HEK293 (cell line): ENCODE results near the gene SLC35F3.

Experiments used
- HOXD13 ChIP-seq: sonication (generic); formaldehyde crosslinking; IDR thresholded peaks from 2 replicates; pipeline ENCODE4 v1.8.0; 2022; ENCODE audit warnings: missing genetic modification reagents, borderline replicate concordance
- SCRT1 ChIP-seq: fragments of 450-650 bp; formaldehyde crosslinking; IDR thresholded peaks from 2 replicates; pipeline ENCODE4 v1.5.1; 2016; ENCODE audit warnings: missing biosample characterization, missing genetic modification characterization, borderline replicate concordance
- YY2 ChIP-seq: fragments of 450-650 bp; formaldehyde crosslinking; IDR thresholded peaks from 2 replicates; pipeline ENCODE4 v1.5.1; 2016; ENCODE audit warnings: missing biosample characterization, missing genetic modification characterization
- ZEB2 ChIP-seq: fragments of 450-650 bp; formaldehyde crosslinking; IDR thresholded peaks from 2 replicates; pipeline ENCODE4 v1.5.1; 2016; ENCODE audit warnings: missing biosample characterization, missing genetic modification characterization
- ZNF114 ChIP-seq: fragments of 450-650 bp; formaldehyde crosslinking; IDR thresholded peaks from 2 replicates; pipeline ENCODE4 v1.5.0; 2017; ENCODE audit warnings: missing biosample characterization, missing genetic modification characterization
- ZNF121 ChIP-seq: fragments of 450-650 bp; formaldehyde crosslinking; IDR thresholded peaks from 2 replicates; pipeline ENCODE4 v1.5.1; 2016; ENCODE audit warnings: missing biosample characterization, missing genetic modification characterization
- ZNF16 ChIP-seq: fragments of 450-650 bp; formaldehyde crosslinking; IDR thresholded peaks from 2 replicates; pipeline ENCODE4 v1.5.1; 2016; ENCODE audit warnings: low read depth, missing biosample characterization, missing genetic modification characterization
- ZNF239 ChIP-seq: fragments of 450-650 bp; formaldehyde crosslinking; IDR thresholded peaks from 2 replicates; pipeline ENCODE4 v1.5.1; 2016; ENCODE audit warnings: missing biosample characterization, missing genetic modification characterization
- ZNF248 ChIP-seq: fragments of 450-650 bp; formaldehyde crosslinking; IDR thresholded peaks from 2 replicates; pipeline ENCODE4 v1.5.1; 2017; ENCODE audit warnings: missing biosample characterization, missing genetic modification characterization
- ZNF266 ChIP-seq: fragments of 450-650 bp; formaldehyde crosslinking; IDR thresholded peaks from 2 replicates; pipeline ENCODE4 v1.5.1; 2016; ENCODE audit warnings: missing biosample characterization, missing genetic modification characterization, low read depth
- ZNF274 ChIP-seq, 2 experiments: fragments of 200-500 bp in 1 of 2; fragments of 450-650 bp in 1 of 2; sonication (Bioruptor generic) in 1 of 2; formaldehyde crosslinking in 1 of 2; IDR thresholded peaks; 2 replicates each; pipeline versions ENCODE4 v1.5.1 to v1.6.1; 2014 to 2016; ENCODE audit warnings: borderline replicate concordance in 1 of 2, inconsistent platforms in 1 of 2, low read length in 1 of 2, missing biosample characterization in 1 of 2, missing genetic modification characterization in 1 of 2
- ZNF394 ChIP-seq: fragments of 450-650 bp; formaldehyde crosslinking; IDR thresholded peaks from 2 replicates; pipeline ENCODE4 v1.5.1; 2016; ENCODE audit warnings: missing biosample characterization, missing genetic modification characterization, mild to moderate bottlenecking, moderate library complexity, borderline replicate concordance
- ZNF433 ChIP-seq: fragments of 450-650 bp; formaldehyde crosslinking; IDR thresholded peaks from 2 replicates; pipeline ENCODE4 v1.5.1; 2016; ENCODE audit warnings: missing biosample characterization, missing genetic modification characterization, low read depth
- ZNF510 ChIP-seq: fragments of 450-650 bp; formaldehyde crosslinking; IDR thresholded peaks from 2 replicates; pipeline ENCODE4 v1.5.1; 2018; ENCODE audit warnings: mild to moderate bottlenecking, missing genetic modification characterization, missing biosample characterization; ENCODE audit not compliant: insufficient replicate concordance
- ZNF544 ChIP-seq: fragments of 450-650 bp; formaldehyde crosslinking; IDR thresholded peaks from 2 replicates; pipeline ENCODE4 v1.5.0; 2017; ENCODE audit warnings: missing biosample characterization, missing genetic modification characterization
- ZNF558 ChIP-seq: fragments of 450-650 bp; formaldehyde crosslinking; IDR thresholded peaks from 2 replicates; pipeline ENCODE4 v1.5.1; 2016; ENCODE audit warnings: missing biosample characterization, missing genetic modification characterization
- ZNF624 ChIP-seq: fragments of 450-650 bp; formaldehyde crosslinking; IDR thresholded peaks from 2 replicates; pipeline ENCODE4 v1.5.1; 2017; ENCODE audit warnings: missing biosample characterization, missing genetic modification characterization
- ZNF658 ChIP-seq: fragments of 450-650 bp; formaldehyde crosslinking; IDR thresholded peaks from 2 replicates; pipeline ENCODE4; 2016; ENCODE audit warnings: missing biosample characterization, missing genetic modification characterization
- ZNF76 ChIP-seq: fragments of 450-650 bp; formaldehyde crosslinking; IDR thresholded peaks from 2 replicates; pipeline ENCODE4; 2016; ENCODE audit warnings: low read depth, missing biosample characterization, missing genetic modification characterization, borderline replicate concordance
- ZNF791 ChIP-seq: fragments of 450-650 bp; formaldehyde crosslinking; IDR thresholded peaks from 2 replicates; pipeline ENCODE4 v1.5.1; 2016; ENCODE audit warnings: missing biosample characterization, missing genetic modification characterization
- TF ChIP-seq, protein P1 (sequence below): fragments of 450-650 bp; formaldehyde crosslinking; IDR thresholded peaks from 2 replicates; pipeline ENCODE4 v1.5.1; 2016; ENCODE audit warnings: missing biosample characterization, missing genetic modification characterization
- TF ChIP-seq, protein P2 (sequence below): fragments of 450-650 bp; formaldehyde crosslinking; IDR thresholded peaks from 2 replicates; pipeline ENCODE4 v1.5.1; 2016; ENCODE audit warnings: missing biosample characterization, missing genetic modification characterization
- TF ChIP-seq, protein P3 (sequence below): fragments of 450-650 bp; IDR thresholded peaks from 2 replicates; pipeline ENCODE4 v1.5.1; 2018; ENCODE audit warnings: missing biosample characterization, missing genetic modification characterization
- TF ChIP-seq, protein P4 (sequence below): fragments of 450-650 bp; formaldehyde crosslinking; IDR thresholded peaks from 2 replicates; pipeline ENCODE4 v1.5.1; 2016; ENCODE audit warnings: missing biosample characterization, missing genetic modification characterization
- TF ChIP-seq, protein P5 (sequence below): fragments of 450-650 bp; formaldehyde crosslinking; IDR thresholded peaks from 2 replicates; pipeline ENCODE4 v1.5.1; 2016; ENCODE audit warnings: missing biosample characterization, missing genetic modification characterization
- TF ChIP-seq, protein P6 (sequence below): fragments of 450-650 bp; formaldehyde crosslinking; IDR thresholded peaks from 2 replicates; pipeline ENCODE4 v1.5.1; 2016; ENCODE audit warnings: missing biosample characterization, missing genetic modification characterization

The SLC35F3 gene

DNA sequence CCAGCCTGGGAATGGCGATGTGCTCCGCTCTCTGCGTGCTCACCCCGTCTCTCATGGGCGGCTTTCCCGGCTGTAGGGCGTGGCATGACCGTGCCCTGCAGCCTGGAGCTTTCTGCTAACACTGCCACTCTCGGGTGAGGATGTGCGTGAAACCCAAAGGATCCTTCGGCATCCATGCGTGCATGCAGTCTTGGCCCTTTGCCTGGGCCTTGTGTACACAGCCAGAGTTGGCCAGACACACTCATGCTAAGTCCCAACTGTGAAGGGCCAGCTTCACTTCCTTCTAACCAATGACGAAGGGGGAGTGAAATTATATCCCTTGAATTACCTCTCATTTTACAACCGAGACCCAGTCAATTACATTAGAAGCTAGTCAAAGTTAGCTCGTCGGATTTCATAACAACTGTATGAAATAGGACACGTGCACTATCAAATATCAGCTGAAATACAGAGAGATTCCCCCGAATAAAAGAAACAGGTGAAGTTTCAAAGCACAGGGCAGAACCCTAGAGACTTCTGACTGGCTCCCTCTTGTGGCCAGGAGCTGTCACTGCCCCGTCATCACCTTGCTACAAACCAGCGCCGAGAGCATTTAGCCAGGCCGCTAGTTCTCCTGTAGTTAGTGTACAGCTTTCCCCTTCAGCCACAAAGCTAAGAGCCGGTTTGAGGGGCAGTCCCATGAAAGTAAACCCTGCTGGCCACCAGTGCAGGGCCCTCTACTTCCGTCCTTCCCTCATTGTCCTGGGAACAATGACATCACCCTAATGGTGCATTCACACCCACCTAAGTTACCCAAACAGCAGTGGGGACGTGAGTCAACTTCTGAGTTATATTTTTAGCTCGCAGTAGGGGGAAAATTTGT is 405.4 kb downstream of the SLC35F3 start (continued):
- TF ChIP-seq ZNF544 (tag by site-specific recombination) (no peak), ZNF76 (peak; percentile 40; the same call in 1 of the 2 replicates), HOXD13 (CRISPR knock-in tag) (no peak), ZNF510 (no peak), ZNF114 (no peak), ZNF239 (tag by site-specific recombination) (no peak), ZNF624 (tag by site-specific recombination) (no peak), ZNF274 (IDR thresholded peaks at IDR 0.05; ENCODE audit: low read length) (no peak), ZNF274 (tag by site-specific recombination; IDR thresholded peaks at IDR 0.05; ENCODE audit: borderline replicate concordance) (no peak), ZNF558 (tag by site-specific recombination) (no peak), ZEB2 (tag by site-specific recombination) (peak; percentile 58), ZNF266 (tag by site-specific recombination) (no peak), SCRT1 (peak; percentile 58; the same call in 1 of the 2 replicates), ZNF121 (tag by site-specific recombination) (no peak), ZNF248 (tag by site-specific recombination) (no peak), ZNF658 (tag by site-specific recombination) (no peak), ZNF16 (tag by site-specific recombination) (no peak), ZNF433 (no peak), ZNF394 (tag by site-specific recombination) (no peak), YY2 (tag by site-specific recombination) (no peak), ZNF791 (no peak)
- TF ChIP-seq, protein P1, sequence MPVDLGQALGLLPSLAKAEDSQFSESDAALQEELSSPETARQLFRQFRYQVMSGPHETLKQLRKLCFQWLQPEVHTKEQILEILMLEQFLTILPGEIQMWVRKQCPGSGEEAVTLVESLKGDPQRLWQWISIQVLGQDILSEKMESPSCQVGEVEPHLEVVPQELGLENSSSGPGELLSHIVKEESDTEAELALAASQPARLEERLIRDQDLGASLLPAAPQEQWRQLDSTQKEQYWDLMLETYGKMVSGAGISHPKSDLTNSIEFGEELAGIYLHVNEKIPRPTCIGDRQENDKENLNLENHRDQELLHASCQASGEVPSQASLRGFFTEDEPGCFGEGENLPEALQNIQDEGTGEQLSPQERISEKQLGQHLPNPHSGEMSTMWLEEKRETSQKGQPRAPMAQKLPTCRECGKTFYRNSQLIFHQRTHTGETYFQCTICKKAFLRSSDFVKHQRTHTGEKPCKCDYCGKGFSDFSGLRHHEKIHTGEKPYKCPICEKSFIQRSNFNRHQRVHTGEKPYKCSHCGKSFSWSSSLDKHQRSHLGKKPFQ (tag by site-specific recombination), result no peak
- TF ChIP-seq, protein P2, sequence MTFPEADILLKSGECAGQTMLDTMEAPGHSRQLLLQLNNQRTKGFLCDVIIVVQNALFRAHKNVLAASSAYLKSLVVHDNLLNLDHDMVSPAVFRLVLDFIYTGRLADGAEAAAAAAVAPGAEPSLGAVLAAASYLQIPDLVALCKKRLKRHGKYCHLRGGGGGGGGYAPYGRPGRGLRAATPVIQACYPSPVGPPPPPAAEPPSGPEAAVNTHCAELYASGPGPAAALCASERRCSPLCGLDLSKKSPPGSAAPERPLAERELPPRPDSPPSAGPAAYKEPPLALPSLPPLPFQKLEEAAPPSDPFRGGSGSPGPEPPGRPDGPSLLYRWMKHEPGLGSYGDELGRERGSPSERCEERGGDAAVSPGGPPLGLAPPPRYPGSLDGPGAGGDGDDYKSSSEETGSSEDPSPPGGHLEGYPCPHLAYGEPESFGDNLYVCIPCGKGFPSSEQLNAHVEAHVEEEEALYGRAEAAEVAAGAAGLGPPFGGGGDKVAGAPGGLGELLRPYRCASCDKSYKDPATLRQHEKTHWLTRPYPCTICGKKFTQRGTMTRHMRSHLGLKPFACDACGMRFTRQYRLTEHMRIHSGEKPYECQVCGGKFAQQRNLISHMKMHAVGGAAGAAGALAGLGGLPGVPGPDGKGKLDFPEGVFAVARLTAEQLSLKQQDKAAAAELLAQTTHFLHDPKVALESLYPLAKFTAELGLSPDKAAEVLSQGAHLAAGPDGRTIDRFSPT (tag by site-specific recombination), result no peak
- TF ChIP-seq, protein P3, sequence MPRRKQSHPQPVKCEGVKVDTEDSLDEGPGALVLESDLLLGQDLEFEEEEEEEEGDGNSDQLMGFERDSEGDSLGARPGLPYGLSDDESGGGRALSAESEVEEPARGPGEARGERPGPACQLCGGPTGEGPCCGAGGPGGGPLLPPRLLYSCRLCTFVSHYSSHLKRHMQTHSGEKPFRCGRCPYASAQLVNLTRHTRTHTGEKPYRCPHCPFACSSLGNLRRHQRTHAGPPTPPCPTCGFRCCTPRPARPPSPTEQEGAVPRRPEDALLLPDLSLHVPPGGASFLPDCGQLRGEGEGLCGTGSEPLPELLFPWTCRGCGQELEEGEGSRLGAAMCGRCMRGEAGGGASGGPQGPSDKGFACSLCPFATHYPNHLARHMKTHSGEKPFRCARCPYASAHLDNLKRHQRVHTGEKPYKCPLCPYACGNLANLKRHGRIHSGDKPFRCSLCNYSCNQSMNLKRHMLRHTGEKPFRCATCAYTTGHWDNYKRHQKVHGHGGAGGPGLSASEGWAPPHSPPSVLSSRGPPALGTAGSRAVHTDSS (tag by site-specific recombination), result no peak
- TF ChIP-seq, protein P4, sequence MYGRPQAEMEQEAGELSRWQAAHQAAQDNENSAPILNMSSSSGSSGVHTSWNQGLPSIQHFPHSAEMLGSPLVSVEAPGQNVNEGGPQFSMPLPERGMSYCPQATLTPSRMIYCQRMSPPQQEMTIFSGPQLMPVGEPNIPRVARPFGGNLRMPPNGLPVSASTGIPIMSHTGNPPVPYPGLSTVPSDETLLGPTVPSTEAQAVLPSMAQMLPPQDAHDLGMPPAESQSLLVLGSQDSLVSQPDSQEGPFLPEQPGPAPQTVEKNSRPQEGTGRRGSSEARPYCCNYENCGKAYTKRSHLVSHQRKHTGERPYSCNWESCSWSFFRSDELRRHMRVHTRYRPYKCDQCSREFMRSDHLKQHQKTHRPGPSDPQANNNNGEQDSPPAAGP, result no peak
- TF ChIP-seq, protein P5, sequence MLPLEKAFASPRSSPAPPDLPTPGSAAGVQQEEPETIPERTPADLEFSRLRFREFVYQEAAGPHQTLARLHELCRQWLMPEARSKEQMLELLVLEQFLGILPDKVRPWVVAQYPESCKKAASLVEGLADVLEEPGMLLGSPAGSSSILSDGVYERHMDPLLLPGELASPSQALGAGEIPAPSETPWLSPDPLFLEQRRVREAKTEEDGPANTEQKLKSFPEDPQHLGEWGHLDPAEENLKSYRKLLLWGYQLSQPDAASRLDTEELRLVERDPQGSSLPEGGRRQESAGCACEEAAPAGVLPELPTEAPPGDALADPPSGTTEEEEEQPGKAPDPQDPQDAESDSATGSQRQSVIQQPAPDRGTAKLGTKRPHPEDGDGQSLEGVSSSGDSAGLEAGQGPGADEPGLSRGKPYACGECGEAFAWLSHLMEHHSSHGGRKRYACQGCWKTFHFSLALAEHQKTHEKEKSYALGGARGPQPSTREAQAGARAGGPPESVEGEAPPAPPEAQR (tag by site-specific recombination), result no peak
- TF ChIP-seq, protein P6, sequence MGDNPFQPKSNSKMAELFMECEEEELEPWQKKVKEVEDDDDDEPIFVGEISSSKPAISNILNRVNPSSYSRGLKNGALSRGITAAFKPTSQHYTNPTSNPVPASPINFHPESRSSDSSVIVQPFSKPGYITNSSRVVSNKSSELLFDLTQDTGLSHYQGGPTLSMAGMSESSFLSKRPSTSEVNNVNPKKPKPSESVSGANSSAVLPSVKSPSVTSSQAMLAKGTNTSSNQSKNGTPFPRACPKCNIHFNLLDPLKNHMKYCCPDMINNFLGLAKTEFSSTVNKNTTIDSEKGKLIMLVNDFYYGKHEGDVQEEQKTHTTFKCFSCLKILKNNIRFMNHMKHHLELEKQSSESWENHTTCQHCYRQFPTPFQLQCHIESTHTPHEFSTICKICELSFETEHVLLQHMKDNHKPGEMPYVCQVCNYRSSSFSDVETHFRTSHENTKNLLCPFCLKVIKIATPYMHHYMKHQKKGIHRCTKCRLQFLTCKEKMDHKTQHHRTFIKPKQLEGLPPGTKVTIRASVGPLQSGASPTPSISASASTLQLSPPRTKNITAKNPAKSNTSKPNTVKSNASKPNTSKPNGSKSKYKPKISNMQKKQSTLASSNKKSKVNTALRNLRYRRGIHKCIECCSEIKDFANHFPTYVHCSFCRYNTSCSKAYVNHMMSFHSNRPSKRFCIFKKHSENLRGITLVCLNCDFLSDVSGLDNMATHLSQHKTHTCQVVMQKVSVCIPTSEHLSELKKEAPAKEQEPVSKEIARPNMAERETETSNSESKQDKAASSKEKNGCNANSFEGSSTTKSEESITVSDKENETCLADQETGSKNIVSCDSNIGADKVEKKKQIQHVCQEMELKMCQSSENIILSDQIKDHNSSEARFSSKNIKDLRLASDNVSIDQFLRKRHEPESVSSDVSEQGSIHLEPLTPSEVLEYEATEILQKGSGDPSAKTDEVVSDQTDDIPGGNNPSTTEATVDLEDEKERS (tag by site-specific recombination), result no peak
